Measurements from ENCODE around the gene EPG5.
"Not testable (repeated sequence)": the region's sequence is repeated elsewhere in the genome, so short reads cannot be mapped to it uniquely, and the experiment has no call there.

The EPG5 gene

DNA sequence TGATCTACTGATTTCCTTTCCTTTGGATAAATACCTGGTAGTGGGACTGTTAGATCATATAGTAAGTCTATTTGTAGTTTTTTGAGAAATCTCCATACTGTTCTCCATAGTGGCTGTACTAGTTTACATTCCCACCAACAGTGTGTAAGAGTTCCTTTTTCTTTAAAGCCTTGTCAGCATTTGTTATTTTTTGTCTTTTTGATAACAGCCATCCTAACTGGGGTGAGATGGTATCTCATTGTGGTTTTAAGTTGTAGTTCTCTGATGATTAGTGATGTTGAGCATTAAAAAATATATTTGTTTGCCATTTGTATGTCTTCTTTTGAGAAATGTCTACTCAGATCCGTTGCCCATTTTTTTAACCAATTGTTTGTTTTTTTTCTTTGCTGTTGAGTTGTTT lies 33.9 kb upstream of the EPG5 start:
- no peak overlapping the region for H3K9ac ChIP-seq
- no peak overlapping the region for H3K27ac ChIP-seq
- H4K20me1 ChIP-seq, result no peaks in the 10 kb centered on the region
- peaks cover 9% of the 10 kb centered on the region; the same call in 1 of the 2 replicates for H3K9me3 ChIP-seq
- no peak overlapping the region for H3K4me2 ChIP-seq
- no peaks in the 10 kb centered on the region for H3K27me3 ChIP-seq
- H3K4me1 ChIP-seq, result peaks cover 8% of the 10 kb centered on the region; the same call in 1 of the 2 replicates
- TF ChIP-seq Cebpa-rat (IDR thresholded peaks at IDR 0.05), result no peak
- H3K4me3 ChIP-seq, result no peak overlapping the region
- H3K36me3 ChIP-seq, result no peaks in the 10 kb centered on the region

DNA sequence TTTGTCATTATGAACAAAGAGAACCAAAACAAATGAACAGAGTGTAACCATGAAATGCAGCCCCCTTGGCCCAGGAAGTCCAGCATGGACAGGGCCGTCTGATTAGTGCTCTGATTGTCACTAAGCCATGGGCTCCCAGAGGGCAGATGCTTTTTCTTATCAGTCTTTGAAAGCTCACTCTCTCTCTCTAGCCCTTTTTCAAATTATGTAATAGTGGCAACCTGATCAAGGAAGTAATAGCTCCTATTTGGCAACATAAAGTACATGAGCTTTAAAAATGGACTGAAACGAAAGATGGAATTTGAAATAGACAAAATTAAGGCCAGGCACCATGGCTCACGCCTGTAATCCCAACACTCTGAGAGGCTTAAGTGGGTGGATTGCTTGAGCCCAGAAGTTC lies 32.4 kb upstream of the EPG5 start:
- Histone ChIP-seq H3K4me2 (no peak overlapping the region), H3K4me3 (no peak overlapping the region), H3K9ac (no peak overlapping the region), H3K36me3 (no peaks in the 10 kb centered on the region), H4K20me1 (no peaks in the 10 kb centered on the region), H3K4me1 (peaks cover 8% of the 10 kb centered on the region; the same call in 1 of the 2 replicates), H3K27me3 (no peaks in the 10 kb centered on the region), H3K9me3 (peaks cover 9% of the 10 kb centered on the region; the same call in 1 of the 2 replicates), H3K27ac (no peak overlapping the region)
- TF ChIP-seq Cebpa-rat (IDR thresholded peaks at IDR 0.05), result no peak

DNA sequence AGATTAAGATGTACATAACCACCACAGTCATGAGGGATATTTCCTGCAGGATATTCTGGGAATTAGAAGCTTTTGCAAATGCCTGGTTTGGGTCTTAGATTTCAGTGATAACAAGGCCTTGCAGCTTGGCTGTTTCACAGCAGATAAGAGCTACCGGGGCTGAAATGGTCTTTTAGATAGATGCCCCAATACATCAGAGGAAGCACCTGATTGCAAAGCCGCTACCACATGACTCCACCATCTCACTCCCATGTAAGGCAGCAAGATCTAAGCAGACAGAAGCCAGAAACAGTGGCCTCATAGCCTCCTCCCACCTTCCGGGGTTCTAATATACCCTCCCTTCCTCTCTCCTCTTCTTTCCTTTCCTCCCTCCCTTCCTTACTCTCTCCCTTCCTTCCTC lies 31.1 kb upstream of the EPG5 start:
- no peak overlapping the region for H3K9ac ChIP-seq
- H4K20me1 ChIP-seq, result no peaks in the 10 kb centered on the region
- no peak overlapping the region for H3K27ac ChIP-seq
- no peak overlapping the region for H3K4me2 ChIP-seq
- TF ChIP-seq Cebpa-rat (IDR thresholded peaks at IDR 0.05), result no peak
- no peak overlapping the region for H3K4me3 ChIP-seq
- peaks cover 8% of the 10 kb centered on the region; the same call in 1 of the 2 replicates for H3K4me1 ChIP-seq
- no peaks in the 10 kb centered on the region for H3K36me3 ChIP-seq
- peaks cover 9% of the 10 kb centered on the region; the same call in 1 of the 2 replicates for H3K9me3 ChIP-seq
- H3K27me3 ChIP-seq, result no peaks in the 10 kb centered on the region

DNA sequence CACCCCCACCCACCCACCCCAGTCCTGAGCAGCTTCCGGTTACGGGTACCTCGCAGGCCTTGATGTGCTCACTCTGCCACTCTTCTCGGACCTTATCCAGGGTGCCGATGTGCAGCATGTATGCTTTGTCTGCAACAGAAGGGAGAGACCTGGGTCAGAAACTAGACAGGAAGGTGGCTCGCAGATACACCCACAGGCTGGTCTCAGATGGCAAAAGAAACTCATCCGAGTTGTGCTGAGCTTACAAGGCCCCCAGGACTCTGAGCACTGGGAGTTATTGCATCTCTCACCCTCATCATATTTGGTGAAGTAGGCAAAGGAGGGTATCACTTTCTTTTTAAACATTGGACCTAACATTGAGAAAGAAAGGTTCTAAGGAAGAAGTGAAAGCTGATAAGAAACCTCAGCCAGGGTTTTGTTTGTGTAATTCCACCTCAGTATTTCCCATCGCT lies 30.6 kb upstream of the EPG5 start:
- no peak overlapping the region for H3K4me2 ChIP-seq
- H3K9me3 ChIP-seq, result peaks cover 9% of the 10 kb centered on the region; the same call in 1 of the 2 replicates
- H3K36me3 ChIP-seq, result no peaks in the 10 kb centered on the region
- H3K4me3 ChIP-seq, result no peak overlapping the region
- H3K27ac ChIP-seq, result no peak overlapping the region
- H4K20me1 ChIP-seq, result no peaks in the 10 kb centered on the region
- no peak for TF ChIP-seq Cebpa-rat (IDR thresholded peaks at IDR 0.05)
- peaks cover 8% of the 10 kb centered on the region; the same call in 1 of the 2 replicates for H3K4me1 ChIP-seq
- no peaks in the 10 kb centered on the region for H3K27me3 ChIP-seq
- no peak overlapping the region for H3K9ac ChIP-seq

DNA sequence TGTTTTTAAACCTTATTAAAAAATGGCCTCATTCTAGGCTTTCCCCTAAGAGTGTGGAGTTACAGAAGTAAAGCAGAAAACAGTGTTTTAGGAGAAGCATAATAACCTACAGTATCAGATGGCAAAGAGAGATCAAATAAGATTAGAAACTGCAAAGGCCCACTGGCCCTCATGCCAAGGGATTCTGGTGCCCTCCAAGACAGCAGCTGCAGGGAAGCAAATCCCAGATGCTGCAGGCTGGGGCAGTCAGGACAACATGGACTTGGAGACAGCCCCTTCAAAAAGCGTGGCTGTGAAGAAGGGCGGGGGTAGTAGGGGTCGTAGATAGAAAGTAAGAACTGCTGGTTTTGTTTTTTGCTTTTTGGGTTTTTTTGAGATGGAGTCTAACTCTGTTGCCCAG lies 28.3 kb upstream of the EPG5 start:
- H3K36me3 ChIP-seq, result no peaks in the 10 kb centered on the region
- no peak for TF ChIP-seq Cebpa-rat (IDR thresholded peaks at IDR 0.05)
- H4K20me1 ChIP-seq, result no peaks in the 10 kb centered on the region
- H3K9me3 ChIP-seq, result no peaks in the 10 kb centered on the region
- H3K4me3 ChIP-seq, result no peak overlapping the region
- H3K27me3 ChIP-seq, result no peaks in the 10 kb centered on the region
- H3K4me1 ChIP-seq, result peaks cover 8% of the 10 kb centered on the region; the same call in 1 of the 2 replicates
- H3K27ac ChIP-seq, result no peak overlapping the region
- H3K4me2 ChIP-seq, result no peak overlapping the region
- H3K9ac ChIP-seq, result no peak overlapping the region

DNA sequence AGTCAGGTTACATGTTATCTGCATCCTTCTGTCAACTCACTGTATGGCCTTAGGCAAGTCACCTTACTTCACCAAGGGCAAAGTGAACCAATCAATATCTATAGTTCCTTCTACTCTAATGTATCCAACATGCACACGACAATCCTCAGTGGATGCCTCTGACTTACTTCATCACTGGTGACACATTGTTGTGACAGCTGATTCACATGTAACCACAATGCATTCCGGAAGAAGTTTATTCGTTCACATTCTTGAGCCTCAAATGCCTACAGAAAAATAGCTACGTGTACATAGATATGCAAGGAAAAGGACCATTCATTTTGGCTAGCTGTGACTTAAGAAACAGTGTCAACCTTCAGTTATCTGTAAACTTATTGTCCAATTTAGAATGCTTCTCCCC lies 26.3 kb upstream of the EPG5 start:
- no peak overlapping the region for H3K27ac ChIP-seq
- H3K4me2 ChIP-seq, result no peak overlapping the region
- H3K4me1 ChIP-seq, result peaks cover 5% of the 10 kb centered on the region; the same call in 1 of the 2 replicates
- H3K27me3 ChIP-seq, result no peaks in the 10 kb centered on the region
- TF ChIP-seq Cebpa-rat (IDR thresholded peaks at IDR 0.05), result no peak
- H3K9me3 ChIP-seq, result peaks cover 10% of the 10 kb centered on the region
- no peak overlapping the region for H3K9ac ChIP-seq
- H3K36me3 ChIP-seq, result no peaks in the 10 kb centered on the region
- no peaks in the 10 kb centered on the region for H4K20me1 ChIP-seq
- no peak overlapping the region for H3K4me3 ChIP-seq

DNA sequence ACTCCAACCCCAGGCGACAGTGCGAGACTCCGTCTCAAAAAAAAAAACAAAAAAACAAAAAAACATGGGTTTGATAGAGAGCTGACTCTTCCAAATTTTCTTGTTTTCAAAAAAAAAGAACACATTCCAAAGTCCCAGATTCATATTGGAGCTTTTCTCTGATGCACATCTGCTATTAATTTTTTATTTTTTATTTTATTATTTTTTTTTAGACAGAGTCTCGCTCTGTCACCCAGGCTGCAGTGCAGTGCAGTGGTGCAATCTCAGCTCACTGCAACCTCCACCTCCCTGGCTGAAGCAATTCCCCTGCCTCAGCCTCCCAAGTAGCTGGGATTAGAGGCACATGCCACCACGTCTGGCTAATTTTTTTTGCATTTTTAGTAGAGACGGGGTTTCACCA lies 25.4 kb upstream of the EPG5 start:
- H3K4me1 ChIP-seq, H4K20me1 ChIP-seq, H3K9ac ChIP-seq, H3K4me3 ChIP-seq, H3K27me3 ChIP-seq, H3K27ac ChIP-seq, H3K9me3 ChIP-seq, H3K4me2 ChIP-seq, H3K36me3 ChIP-seq: not testable (repeated sequence)

DNA sequence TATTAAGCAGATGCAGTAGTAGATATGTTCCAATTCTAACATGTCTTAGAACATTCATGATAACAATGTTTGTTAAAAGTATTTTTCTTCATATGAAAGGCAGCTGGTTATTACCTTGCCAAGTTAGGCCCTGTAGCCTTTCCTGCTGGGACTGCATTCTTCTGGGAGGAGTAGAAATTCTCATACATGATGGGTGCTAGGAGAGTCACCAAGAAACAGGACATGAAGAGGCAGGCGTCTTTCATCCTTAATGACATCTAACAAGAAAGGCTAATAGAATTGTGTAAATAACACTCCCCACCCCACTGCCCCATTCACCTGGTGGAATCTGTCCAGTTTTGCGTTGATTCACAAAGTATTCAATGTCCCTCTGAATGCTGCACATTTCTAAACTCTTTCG lies 24.7 kb upstream of the EPG5 start:
- no peaks in the 10 kb centered on the region for H4K20me1 ChIP-seq
- H3K27me3 ChIP-seq, result no peaks in the 10 kb centered on the region
- peaks cover 10% of the 10 kb centered on the region for H3K9me3 ChIP-seq
- no peak overlapping the region for H3K9ac ChIP-seq
- no peak overlapping the region for H3K4me2 ChIP-seq
- no peak for TF ChIP-seq Cebpa-rat (IDR thresholded peaks at IDR 0.05)
- H3K36me3 ChIP-seq, result no peaks in the 10 kb centered on the region
- H3K27ac ChIP-seq, result no peak overlapping the region
- no peaks in the 10 kb centered on the region for H3K4me1 ChIP-seq
- H3K4me3 ChIP-seq, result no peak overlapping the region

DNA sequence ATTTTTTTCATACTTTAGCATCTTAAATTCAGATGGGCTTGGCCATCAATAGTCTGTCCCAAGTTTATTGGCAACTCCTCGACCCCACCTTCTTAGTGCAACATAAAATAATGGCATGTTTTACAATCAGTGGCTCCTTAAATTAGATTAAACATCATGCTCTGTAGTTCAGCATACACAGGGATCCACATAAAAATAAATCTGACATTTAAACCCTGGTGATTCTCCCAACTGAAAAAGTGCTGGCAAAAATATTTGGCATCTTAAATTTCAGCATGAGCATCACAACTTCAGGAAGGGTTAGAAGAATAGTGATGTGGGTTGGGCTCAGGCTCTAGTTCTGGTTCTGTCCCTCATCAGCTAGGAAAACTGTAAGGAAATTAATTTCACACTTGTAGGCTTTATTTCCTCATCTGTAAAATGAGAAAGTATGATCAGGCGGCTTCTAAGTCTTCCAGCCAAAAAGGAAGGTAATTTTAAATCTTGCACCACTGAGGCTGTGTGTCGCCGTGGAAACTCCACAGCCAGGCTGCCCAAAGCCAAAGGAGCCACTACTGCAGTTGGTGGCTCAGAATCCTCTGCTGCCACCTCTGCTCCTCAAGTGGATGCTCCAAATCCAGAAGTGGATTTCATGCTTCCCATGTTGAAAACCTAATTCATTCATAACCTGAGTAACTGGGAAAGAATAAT lies 17.6 kb upstream of the EPG5 start:
- Histone ChIP-seq H3K27me3 (no peaks in the 10 kb centered on the region), H3K9me3 (peaks cover 9% of the 10 kb centered on the region), H3K4me1 (peaks cover 19% of the 10 kb centered on the region), H3K4me2 (no peak overlapping the region), H3K27ac (no peak overlapping the region), H3K36me3 (no peaks in the 10 kb centered on the region), H4K20me1 (no peaks in the 10 kb centered on the region), H3K4me3 (no peak overlapping the region), H3K9ac (no peak overlapping the region)
- TF ChIP-seq Cebpa-rat (IDR thresholded peaks at IDR 0.05), result no peak

DNA sequence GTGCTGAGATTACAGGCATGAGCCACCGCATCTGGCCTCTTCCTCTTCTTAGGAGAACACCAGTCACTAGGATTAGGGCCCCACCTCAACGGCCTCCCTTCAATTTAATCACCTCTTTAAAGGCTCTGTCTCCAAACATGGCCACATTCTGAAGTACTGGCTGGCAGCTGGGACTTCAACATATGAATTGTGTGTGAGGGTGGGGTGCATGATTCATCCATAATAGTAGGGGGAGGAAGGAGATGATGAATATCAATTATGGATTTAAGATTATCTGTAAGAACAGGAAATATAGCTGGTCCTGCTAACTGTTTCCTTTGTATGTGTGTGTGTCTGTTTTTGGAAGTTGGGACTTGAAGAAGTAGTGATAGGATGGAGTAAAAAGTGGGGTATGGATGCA lies 14.7 kb upstream of the EPG5 start:
- Histone ChIP-seq H4K20me1 (no peaks in the 10 kb centered on the region), H3K9ac (no peak overlapping the region), H3K27me3 (no peaks in the 10 kb centered on the region), H3K36me3 (no peaks in the 10 kb centered on the region), H3K4me1 (peaks cover 33% of the 10 kb centered on the region), H3K4me2 (no peak overlapping the region), H3K27ac (no peak overlapping the region), H3K9me3 (no peaks in the 10 kb centered on the region), H3K4me3 (no peak overlapping the region)
- TF ChIP-seq Cebpa-rat (IDR thresholded peaks at IDR 0.05), result no peak

DNA sequence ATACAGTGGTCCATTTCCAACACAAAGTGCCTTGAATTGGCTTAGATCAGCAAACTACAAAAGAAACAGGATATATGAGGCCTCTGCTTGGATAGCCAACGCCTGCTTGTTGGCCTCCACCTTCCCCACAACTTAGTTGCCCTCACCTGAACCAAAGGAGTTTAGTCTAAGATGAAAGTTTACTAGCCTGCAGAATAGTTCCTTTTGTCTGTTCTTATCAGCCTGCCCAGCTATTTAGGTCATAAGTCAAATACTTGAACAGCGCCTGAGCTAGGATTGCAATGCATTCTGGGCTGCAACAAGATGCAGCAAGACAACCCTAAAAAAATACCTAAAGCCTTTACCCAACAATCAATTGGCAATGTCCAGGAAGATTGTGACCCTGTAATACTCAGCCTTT lies 13.1 kb upstream of the EPG5 start:
- no peak for TF ChIP-seq Cebpa-rat (IDR thresholded peaks at IDR 0.05)
- H4K20me1 ChIP-seq, result no peaks in the 10 kb centered on the region
- H3K4me3 ChIP-seq, result no peak overlapping the region
- no peaks in the 10 kb centered on the region for H3K36me3 ChIP-seq
- H3K27me3 ChIP-seq, result no peaks in the 10 kb centered on the region
- H3K9ac ChIP-seq, result no peak overlapping the region
- H3K27ac ChIP-seq, result no peak overlapping the region
- H3K9me3 ChIP-seq, result no peaks in the 10 kb centered on the region
- peaks cover 33% of the 10 kb centered on the region for H3K4me1 ChIP-seq
- H3K4me2 ChIP-seq, result no peak overlapping the region

All from BLaER1 (cell line).